HepG2 (cell line): Measurements from ENCODE around the gene TMEM129. TPM values are rescaled to one million over a fixed set of nuclear protein-coding genes. Genes with fewer than 3 reads are reported as not detected.

ENCODE experiments used
- AGO2 ChIP-seq: fragments of 200-400 bp; formaldehyde crosslinking; optimal IDR thresholded peaks from 2 replicates; pipeline ENCODE3; 2017; ENCODE audit warnings: mild to moderate bottlenecking, low read depth, low read length, moderate library complexity
- CBX1 ChIP-seq: IDR thresholded peaks from one replicate; pipeline ENCODE4 v1.6.1; 2016; ENCODE audit warnings: antibody characterized with exemption, low read depth
- CC2D1A ChIP-seq: sonication (generic); formaldehyde crosslinking; IDR thresholded peaks from 2 replicates; pipeline ENCODE4 v1.8.1; 2023; ENCODE audit warnings: mild to moderate bottlenecking, missing genetic modification reagents
- FOXK2 ChIP-seq: fragments of 450-650 bp; IDR thresholded peaks from 2 replicates; pipeline ENCODE4 v1.6.1; 2016
- KMT2A ChIP-seq: sonication (generic); formaldehyde crosslinking; IDR thresholded peaks from 2 replicates; pipeline ENCODE4 v1.4.0; 2020; ENCODE audit warnings: missing genetic modification reagents
- MYPOP ChIP-seq: sonication (generic); formaldehyde crosslinking; IDR thresholded peaks from 2 replicates; pipeline ENCODE4 v1.8.1; 2023; ENCODE audit warnings: mild to moderate bottlenecking, moderate library complexity, missing genetic modification reagents
- NFIB ChIP-seq: sonication (generic); formaldehyde crosslinking; IDR thresholded peaks from 2 replicates; pipeline ENCODE4 v1.9.0; 2021; ENCODE audit warnings: missing genetic modification reagents, mild to moderate bottlenecking, borderline replicate concordance
- SP1 ChIP-seq, 2 experiments: fragments of 450-650 bp in 1 of 2; sonication (generic) in 1 of 2; formaldehyde crosslinking in 1 of 2; IDR thresholded peaks; 2 replicates each; pipeline versions ENCODE4 v1.4.0 to v1.6.1; 2016 to 2020; ENCODE audit warnings: missing genetic modification reagents in 1 of 2
- SP5 ChIP-seq: IDR thresholded peaks from 2 replicates; pipeline ENCODE4 v1.6.1; 2016; ENCODE audit warnings: low read depth, borderline replicate concordance
- ZBTB4 ChIP-seq: sonication (generic); formaldehyde crosslinking; IDR thresholded peaks from 2 replicates; pipeline ENCODE4 v1.4.0; 2020; ENCODE audit warnings: missing genetic modification reagents, mild to moderate bottlenecking, borderline replicate concordance
- ZNF296 ChIP-seq: sonication (generic); formaldehyde crosslinking; conservative IDR thresholded peaks from 2 replicates; pipeline ENCODE4 v1.5.0; 2020; ENCODE audit warnings: mild to moderate bottlenecking, missing genetic modification reagents
- polyA plus RNA-seq, 8 experiments: library from polyadenylated mRNA; depleted of rRNA in 3 of 8; stranded (reverse) in 7 of 8; unstranded in 1 of 8; fragments of >200 nt; fragmentation: Illumina TruSeq in 4 of 8; extraction: Trizol in 4 of 8; gene quantifications; 2 replicates each; pipeline versions ENCODE4 v1.2.1 to v1.2.3, GENCODE V29; 2011 to 2016; ENCODE audit warnings: low read depth in 4 of 8, missing spikeins in 1 of 8, mixed read lengths in 1 of 8; ENCODE audit not compliant: insufficient read depth in 1 of 8
- total RNA-seq, 5 experiments: library from RNA; depleted of rRNA; stranded (reverse); fragments of >200 nt; fragmentation: Illumina TruSeq; extraction: Trizol; gene quantifications; 2 replicates each; pipeline ENCODE4 v1.2.3, GENCODE V29; 2016; ENCODE audit warnings: low read depth in 1 of 5
- TF ChIP-seq, protein P1 (sequence below): sonication (generic); formaldehyde crosslinking; IDR thresholded peaks from 2 replicates; pipeline ENCODE4 v1.8.1; 2023; ENCODE audit warnings: mild to moderate bottlenecking, missing genetic modification reagents
- TF ChIP-seq, protein P2 (sequence below): sonication (generic); formaldehyde crosslinking; IDR thresholded peaks from 2 replicates; pipeline ENCODE4; 2020; ENCODE audit warnings: missing genetic modification reagents, mild to moderate bottlenecking, borderline replicate concordance
- TF ChIP-seq, protein P3 (sequence below): sonication (generic); formaldehyde crosslinking; IDR thresholded peaks from 2 replicates; pipeline ENCODE4 v1.4.0; 2020; ENCODE audit warnings: mild to moderate bottlenecking, low read depth, missing genetic modification reagents
- TF ChIP-seq, protein P4 (sequence below): sonication (generic); formaldehyde crosslinking; IDR thresholded peaks from 2 replicates; pipeline ENCODE4 v1.8.1; 2022; ENCODE audit warnings: low read depth, mild to moderate bottlenecking, missing genetic modification reagents

Gene TMEM129
- total and polyA plus RNA-seq, 2 of the 13 experiments (the other 11 are each of a cell fraction or from before 2014, with no cell fraction given) = 19.0 to 25.8 TPM

DNA sequence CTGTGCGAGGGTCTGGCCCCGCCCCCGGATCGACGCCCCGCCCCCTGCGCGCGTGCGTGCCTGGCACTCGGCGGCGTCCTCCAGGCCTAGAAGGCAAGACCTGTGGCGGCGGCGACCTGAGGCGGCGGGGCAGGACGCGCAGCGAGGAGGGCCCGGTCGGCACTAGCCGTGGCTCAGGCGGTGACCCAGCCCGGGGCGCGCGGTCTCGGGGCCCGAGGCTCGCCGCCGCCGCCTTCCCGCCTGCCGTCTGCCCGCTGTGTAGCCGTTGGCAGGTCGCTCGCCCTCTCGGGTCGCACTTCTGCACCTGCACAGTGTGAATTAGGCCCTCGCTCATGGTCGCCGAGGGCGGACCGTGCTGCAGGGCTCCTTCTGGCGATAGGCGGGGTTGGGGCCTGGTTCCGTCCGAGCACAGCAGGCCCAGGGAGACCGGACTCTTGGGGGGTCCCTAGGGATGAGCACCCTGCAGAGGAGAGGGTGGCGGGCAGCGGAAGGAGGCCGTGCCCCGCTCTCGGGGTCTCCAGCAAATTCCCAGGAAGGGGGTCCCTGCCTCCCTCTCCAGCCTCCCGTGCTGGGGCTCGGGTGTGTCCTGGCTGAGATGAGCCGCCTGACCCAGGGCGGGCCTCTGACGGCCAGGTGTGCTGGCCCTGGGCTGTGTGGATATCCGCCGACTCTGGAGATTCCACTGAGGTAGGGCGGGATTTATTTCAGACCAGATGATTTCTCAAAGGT is 36.5 kb downstream of the TMEM129 start (continued):
- no peak for TF ChIP-seq CBX1
- no peak for TF ChIP-seq ZNF296 (CRISPR knock-in tag)
- no peak for TF ChIP-seq KMT2A (CRISPR knock-in tag)
- TF ChIP-seq, protein P1, sequence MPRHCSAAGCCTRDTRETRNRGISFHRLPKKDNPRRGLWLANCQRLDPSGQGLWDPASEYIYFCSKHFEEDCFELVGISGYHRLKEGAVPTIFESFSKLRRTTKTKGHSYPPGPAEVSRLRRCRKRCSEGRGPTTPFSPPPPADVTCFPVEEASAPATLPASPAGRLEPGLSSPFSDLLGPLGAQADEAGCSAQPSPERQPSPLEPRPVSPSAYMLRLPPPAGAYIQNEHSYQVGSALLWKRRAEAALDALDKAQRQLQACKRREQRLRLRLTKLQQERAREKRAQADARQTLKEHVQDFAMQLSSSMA (CRISPR knock-in tag) = no peak
- no peak for TF ChIP-seq SP5 (CRISPR knock-in tag)
- TF ChIP-seq AGO2 = no peak
- no peak for TF ChIP-seq CC2D1A (CRISPR knock-in tag)
- TF ChIP-seq, protein P2, sequence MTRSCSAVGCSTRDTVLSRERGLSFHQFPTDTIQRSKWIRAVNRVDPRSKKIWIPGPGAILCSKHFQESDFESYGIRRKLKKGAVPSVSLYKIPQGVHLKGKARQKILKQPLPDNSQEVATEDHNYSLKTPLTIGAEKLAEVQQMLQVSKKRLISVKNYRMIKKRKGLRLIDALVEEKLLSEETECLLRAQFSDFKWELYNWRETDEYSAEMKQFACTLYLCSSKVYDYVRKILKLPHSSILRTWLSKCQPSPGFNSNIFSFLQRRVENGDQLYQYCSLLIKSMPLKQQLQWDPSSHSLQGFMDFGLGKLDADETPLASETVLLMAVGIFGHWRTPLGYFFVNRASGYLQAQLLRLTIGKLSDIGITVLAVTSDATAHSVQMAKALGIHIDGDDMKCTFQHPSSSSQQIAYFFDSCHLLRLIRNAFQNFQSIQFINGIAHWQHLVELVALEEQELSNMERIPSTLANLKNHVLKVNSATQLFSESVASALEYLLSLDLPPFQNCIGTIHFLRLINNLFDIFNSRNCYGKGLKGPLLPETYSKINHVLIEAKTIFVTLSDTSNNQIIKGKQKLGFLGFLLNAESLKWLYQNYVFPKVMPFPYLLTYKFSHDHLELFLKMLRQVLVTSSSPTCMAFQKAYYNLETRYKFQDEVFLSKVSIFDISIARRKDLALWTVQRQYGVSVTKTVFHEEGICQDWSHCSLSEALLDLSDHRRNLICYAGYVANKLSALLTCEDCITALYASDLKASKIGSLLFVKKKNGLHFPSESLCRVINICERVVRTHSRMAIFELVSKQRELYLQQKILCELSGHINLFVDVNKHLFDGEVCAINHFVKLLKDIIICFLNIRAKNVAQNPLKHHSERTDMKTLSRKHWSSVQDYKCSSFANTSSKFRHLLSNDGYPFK (CRISPR knock-in tag) = no peak
- TF ChIP-seq MYPOP = no peak
- TF ChIP-seq, protein P3, sequence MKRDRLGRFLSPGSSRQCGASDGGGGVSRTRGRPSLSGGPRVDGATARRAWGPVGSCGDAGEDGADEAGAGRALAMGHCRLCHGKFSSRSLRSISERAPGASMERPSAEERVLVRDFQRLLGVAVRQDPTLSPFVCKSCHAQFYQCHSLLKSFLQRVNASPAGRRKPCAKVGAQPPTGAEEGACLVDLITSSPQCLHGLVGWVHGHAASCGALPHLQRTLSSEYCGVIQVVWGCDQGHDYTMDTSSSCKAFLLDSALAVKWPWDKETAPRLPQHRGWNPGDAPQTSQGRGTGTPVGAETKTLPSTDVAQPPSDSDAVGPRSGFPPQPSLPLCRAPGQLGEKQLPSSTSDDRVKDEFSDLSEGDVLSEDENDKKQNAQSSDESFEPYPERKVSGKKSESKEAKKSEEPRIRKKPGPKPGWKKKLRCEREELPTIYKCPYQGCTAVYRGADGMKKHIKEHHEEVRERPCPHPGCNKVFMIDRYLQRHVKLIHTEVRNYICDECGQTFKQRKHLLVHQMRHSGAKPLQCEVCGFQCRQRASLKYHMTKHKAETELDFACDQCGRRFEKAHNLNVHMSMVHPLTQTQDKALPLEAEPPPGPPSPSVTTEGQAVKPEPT (CRISPR knock-in tag) = no peak
- no peak for TF ChIP-seq NFIB (CRISPR knock-in tag)
- no peak for TF ChIP-seq SP1 (IDR thresholded peaks at IDR 0.05)
- TF ChIP-seq SP1 (CRISPR knock-in tag; IDR thresholded peaks at IDR 0.05) = peak; percentile 50
- TF ChIP-seq ZBTB4 (CRISPR knock-in tag) = peak; percentile 49; the same call in 1 of the 2 replicates
- TF ChIP-seq, protein P4, sequence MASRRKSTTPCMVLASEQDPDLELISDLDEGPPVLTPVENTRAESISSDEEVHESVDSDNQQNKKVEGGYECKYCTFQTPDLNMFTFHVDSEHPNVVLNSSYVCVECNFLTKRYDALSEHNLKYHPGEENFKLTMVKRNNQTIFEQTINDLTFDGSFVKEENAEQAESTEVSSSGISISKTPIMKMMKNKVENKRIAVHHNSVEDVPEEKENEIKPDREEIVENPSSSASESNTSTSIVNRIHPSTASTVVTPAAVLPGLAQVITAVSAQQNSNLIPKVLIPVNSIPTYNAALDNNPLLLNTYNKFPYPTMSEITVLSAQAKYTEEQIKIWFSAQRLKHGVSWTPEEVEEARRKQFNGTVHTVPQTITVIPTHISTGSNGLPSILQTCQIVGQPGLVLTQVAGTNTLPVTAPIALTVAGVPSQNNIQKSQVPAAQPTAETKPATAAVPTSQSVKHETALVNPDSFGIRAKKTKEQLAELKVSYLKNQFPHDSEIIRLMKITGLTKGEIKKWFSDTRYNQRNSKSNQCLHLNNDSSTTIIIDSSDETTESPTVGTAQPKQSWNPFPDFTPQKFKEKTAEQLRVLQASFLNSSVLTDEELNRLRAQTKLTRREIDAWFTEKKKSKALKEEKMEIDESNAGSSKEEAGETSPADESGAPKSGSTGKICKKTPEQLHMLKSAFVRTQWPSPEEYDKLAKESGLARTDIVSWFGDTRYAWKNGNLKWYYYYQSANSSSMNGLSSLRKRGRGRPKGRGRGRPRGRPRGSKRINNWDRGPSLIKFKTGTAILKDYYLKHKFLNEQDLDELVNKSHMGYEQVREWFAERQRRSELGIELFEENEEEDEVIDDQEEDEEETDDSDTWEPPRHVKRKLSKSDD (CRISPR knock-in tag) = no peak; the same call in 1 of the 2 replicates
- no peak for TF ChIP-seq FOXK2
